Measurements from ENCODE around the gene BEND2. TPM values are rescaled to one million over a fixed set of nuclear protein-coding genes. Genes with fewer than 3 reads are reported as not detected.

BEND2 gene
- total RNA-seq, 1 experiment from 2014 or later: not detected

- Histone ChIP-seq H3K14ac (ENCODE audit: insufficient read depth, low read length) (no peak overlapping the region), H3K9ac (ENCODE audit: extremely low read depth, insufficient read length, low read length) (no peak overlapping the region), H3K23me2 (ENCODE audit: insufficient read length, low read depth, low read length, poor library complexity, severe bottlenecking) (no peaks in the 10 kb centered on the region), H2AFZ (ENCODE audit: low read length) (no peak overlapping the region), H3K18ac (ENCODE audit: insufficient read length, low read depth, low read length) (no peak overlapping the region), H3T11ph (ENCODE audit: low read length) (no peak overlapping the region), H3K23ac (ENCODE audit: insufficient read length, low read depth, low read length) (no peak overlapping the region), H2BK12ac (ENCODE audit: insufficient read length, low read depth, low read length) (no peak overlapping the region), H2BK120ac (ENCODE audit: low read depth, low read length, poor library complexity, severe bottlenecking) (no peak overlapping the region), H3K27me3 (ENCODE audit: insufficient read depth, low read length) (no peaks in the 10 kb centered on the region; the same call in 1 of the 2 replicates), H3K4ac (ENCODE audit: low read depth, low read length) (no peak overlapping the region), H3K4me2 (ENCODE audit: insufficient read depth, insufficient read length, low read length) (no peak overlapping the region), H4K5ac (ENCODE audit: insufficient read length, low read depth, low read length) (no peak overlapping the region), H3K9me3 (ENCODE audit: control insufficient read depth, low read depth, low read length) (peaks cover 25% of the 10 kb centered on the region), H4K91ac (ENCODE audit: insufficient read length, low read depth, low read length) (no peak overlapping the region), H2BK15ac (ENCODE audit: low read depth, low read length) (no peak overlapping the region), H3K79me2 (ENCODE audit: insufficient read depth, low read length) (no peaks in the 10 kb centered on the region), H3K79me1 (ENCODE audit: insufficient read depth, low read depth, low read length, poor library complexity, severe bottlenecking) (no peaks in the 10 kb centered on the region), H4K20me1 (ENCODE audit: control insufficient read depth, insufficient read depth, insufficient read length) (no peaks in the 10 kb centered on the region), H2AK5ac (ENCODE audit: insufficient read length, low read length) (no peak overlapping the region), H2BK5ac (ENCODE audit: insufficient read length, low read length) (no peak overlapping the region), H3K27ac (ENCODE audit: insufficient read length, low read depth, low read length) (no peak overlapping the region), H3K56ac (ENCODE audit: insufficient read length, low read depth, low read length) (no peak overlapping the region), H3K4me1 (ENCODE audit: insufficient read depth, low read length) (no peaks in the 10 kb centered on the region), H4K8ac (replicated peaks; ENCODE audit: insufficient read length, low read depth, low read length) (no peak overlapping the region), H2BK20ac (ENCODE audit: low read depth, low read length, poor library complexity, severe bottlenecking) (no peak overlapping the region)
- Mint-ChIP-seq H3K27me3 (ENCODE audit: low read depth) (peaks cover 3% of the 10 kb centered on the region; the same call in 1 of the 2 replicates), H3K4me1 (peaks cover 0 to 3% of the 10 kb centered on the region in 2 experiments; a peak in 1 of 4 replicates), H3K9me3 (peaks cover 54 to 56% of the 10 kb centered on the region in 2 experiments), H3K36me3 (ENCODE audit: insufficient read depth in 1 of 3, low read depth in 3 of 3) (peaks cover 0 to 4% (median 0%) of the 10 kb centered on the region in 3 experiments; a peak in 1 of 7 replicates), H3K27ac (no peak overlapping the region), H3K4me3 (no peak overlapping the region)
- WGBS (ENCODE audit: extremely low coverage, insufficient read length, low lambda C conversion rate): no CpG with 5 or more reads among the region's 5 CpGs
- no peak for TF ChIP-seq CTCF (conservative IDR thresholded peaks at IDR 0.05)
- DNase-seq: no peak
Observed at GRCh38 chrX:18174971-18175370, 45.7 kb downstream of the BEND2 start.
